Psoas muscle (tissue), 8 donors: ENCODE data around the gene CCL14. TPM values are rescaled to one million over a fixed set of nuclear protein-coding genes. Genes with fewer than 3 reads are reported as not detected.

Experiments used
- ATAC-seq, 4 donors: fragments of 200-7000 bp; cut with Tn5 transposase; one replicate each; pipeline ENCODE4 v1.9.1; 2020; ENCODE audit warnings: moderate library complexity in 3 of 4, mild to moderate bottlenecking in 2 of 4
- DNase-seq, 2 donors: peaks; one replicate each; pipeline ENCODE4 v3.0.0-alpha.2; 2020
- H3K27ac ChIP-seq: fragments of 200-600 bp; one replicate; pipeline ENCODE4 v1.8.0; 2022
- H3K27me3 ChIP-seq, 3 donors: fragments of 200-600 bp in 1 of 3; one replicate each; pipeline versions ENCODE4 v1.6.1 to v1.8.0; 2013 to 2022; ENCODE audit warnings: low read length in 2 of 3, mild to moderate bottlenecking in 2 of 3, moderate library complexity in 1 of 3; ENCODE audit not compliant: insufficient read depth in 3 of 3
- H3K36me3 ChIP-seq, 2 donors: fragments of 200-600 bp in 1 of 2; one replicate each; pipeline versions ENCODE4 v1.6.1 to v1.8.0; 2013 to 2022; ENCODE audit warnings: low read depth in 1 of 2, mild to moderate bottlenecking in 1 of 2, moderate library complexity in 1 of 2; ENCODE audit not compliant: insufficient read depth in 1 of 2
- H3K4me1 ChIP-seq: fragments of 200-600 bp; one replicate; pipeline ENCODE4 v1.8.0; 2022
- H3K4me3 ChIP-seq: fragments of 200-600 bp; one replicate; pipeline ENCODE4 v1.8.0; 2022; ENCODE audit warnings: mild to moderate bottlenecking
- H3K9me3 ChIP-seq: fragments of 200-600 bp; one replicate; pipeline ENCODE4 v1.8.0; 2022
- WGBS, 3 donors: extraction: QIAGEN DNeasy Blood & Tissue Kit; methylation state at CpG; one replicate each; pipeline versions ENCODE4 v1.1.6 to v1.1.7; 2013; 5-methylcytosine and 5-hydroxymethylcytosine counted together
- intact Hi-C, 2 donors: fragments of 100-400 bp; cut with DNase I; formaldehyde crosslinking; loops; one replicate each; pipeline versions ENCODE4 v1.11.0 to v1.14.2; 2022
- long read RNA-seq, 2 donors: library from polyadenylated mRNA; unstranded; transcript quantifications; one replicate each; pipeline ENCODE4 v2.0.0, GENCODE V29; 2021
- polyA plus RNA-seq, 3 donors: library from polyadenylated mRNA; stranded (reverse); fragments of 200-250 nt; gene quantifications; one replicate each; pipeline ENCODE4 v1.2.3, GENCODE V29; 2013
- total RNA-seq, 4 donors: library from RNA; stranded (reverse); fragmentation: NEBNext Ultra II Directional in 2 of 4; extraction: Animal tissue kit (Norgen Biotek cat#: 25700) in 2 of 4; gene quantifications; one replicate each; pipeline versions ENCODE4 v1.2.1 to v1.2.4, GENCODE V29; 2021 to 2023
- TF ChIP-seq, protein P1 (sequence below): fragments of 200-600 bp; IDR thresholded peaks from one replicate; pipeline ENCODE4 v1.8.0; 2022; ENCODE audit warnings: antibody characterized with exemption
- donor health status: healthy with polysubstance abuse.
- donor health status: DM: no; HTN: no; CAD: no; lungs with moderate emphysema.
- donor health status: Bipolar disorder and iron deficiency.
- donor health status: healthy.
- donor health status: DM: yes; HTN: yes; CAD: no.
- donor health status: DM: no; HTN: no; CAD: no.
- donor health status: DM: no; HTN: no; CAD: no.
- donor health status: DM: yes; HTN: yes; CAD: no.

The CCL14 gene
- 10 to 100 TPM in 2 of 4 donors, 1 to 10 TPM in 2; 4.2 to 13.1 (median 9.6) TPM for total RNA-seq
- 10 to 100 TPM; 10.8 to 42.2 (median 19.9) TPM for polyA plus RNA-seq
- long read RNA-seq, donor 1: 0 reads
- long read RNA-seq, donor 2, partial matches to known transcripts: 0 of 2 reads
- long read RNA-seq, donor 2, other reads (novel, unspliced or antisense): 0 of 2 reads

- H3K4me1 ChIP-seq: no peaks in the 10 kb centered on the region
- no peak within 1 kb of the TSS for H3K27ac ChIP-seq
- intact Hi-C loops: no loop called here
- WGBS, 3 donors: 44 to 75% (median 57%) methylated on average over 1 of the region's 1 CpG
- no peak for DNase-seq
- peaks cover 0 to 2% (median 0%) of the 10 kb centered on the region in 3 donors for H3K27me3 ChIP-seq
- no peaks in the 10 kb centered on the region for H3K36me3 ChIP-seq
- TF ChIP-seq, protein P1, sequence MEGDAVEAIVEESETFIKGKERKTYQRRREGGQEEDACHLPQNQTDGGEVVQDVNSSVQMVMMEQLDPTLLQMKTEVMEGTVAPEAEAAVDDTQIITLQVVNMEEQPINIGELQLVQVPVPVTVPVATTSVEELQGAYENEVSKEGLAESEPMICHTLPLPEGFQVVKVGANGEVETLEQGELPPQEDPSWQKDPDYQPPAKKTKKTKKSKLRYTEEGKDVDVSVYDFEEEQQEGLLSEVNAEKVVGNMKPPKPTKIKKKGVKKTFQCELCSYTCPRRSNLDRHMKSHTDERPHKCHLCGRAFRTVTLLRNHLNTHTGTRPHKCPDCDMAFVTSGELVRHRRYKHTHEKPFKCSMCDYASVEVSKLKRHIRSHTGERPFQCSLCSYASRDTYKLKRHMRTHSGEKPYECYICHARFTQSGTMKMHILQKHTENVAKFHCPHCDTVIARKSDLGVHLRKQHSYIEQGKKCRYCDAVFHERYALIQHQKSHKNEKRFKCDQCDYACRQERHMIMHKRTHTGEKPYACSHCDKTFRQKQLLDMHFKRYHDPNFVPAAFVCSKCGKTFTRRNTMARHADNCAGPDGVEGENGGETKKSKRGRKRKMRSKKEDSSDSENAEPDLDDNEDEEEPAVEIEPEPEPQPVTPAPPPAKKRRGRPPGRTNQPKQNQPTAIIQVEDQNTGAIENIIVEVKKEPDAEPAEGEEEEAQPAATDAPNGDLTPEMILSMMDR: no peak
- H3K4me3 ChIP-seq: peak within 1 kb of the TSS; percentile 2
- ATAC-seq: no peak
- H3K9me3 ChIP-seq: peaks cover 6% of the 10 kb centered on the region
Observed at GRCh38 chr17:35986643-35987042, at the start of gene CCL14. Gene CCL14, minus strand, starts transcription at chr17:35986729. Its CDS starts 80 bp downstream, at chr17:35986649.

- Histone ChIP-seq H3K27ac (no peak overlapping the region), H3K9me3 (no peaks in the 10 kb centered on the region), H3K36me3 (no peaks in the 10 kb centered on the region), H3K4me3 (no peak overlapping the region), H3K27me3 (peaks cover 0 to 2% (median 2%) of the 10 kb centered on the region in 3 donors), H3K4me1 (no peaks in the 10 kb centered on the region)
- intact Hi-C loops: no loop called here
- TF ChIP-seq, protein P1: no peak
- WGBS, 3 donors: 84 to 90% (median 88%) methylated on average over 4 of the region's 4 CpGs
- DNase-seq: no peak
- ATAC-seq: no peak
Observed at GRCh38 chr17:36036235-36036634, 49.7 kb upstream of the CCL14 start.

GRCh38 chr17:36034127-36034526, 47.6 kb upstream of the CCL14 start:
- TF ChIP-seq, protein P1: no peak
- peaks cover 0 to 2% (median 2%) of the 10 kb centered on the region in 3 donors for H3K27me3 ChIP-seq
- no peak overlapping the region for H3K27ac ChIP-seq
- intact Hi-C loops: no loop called here
- ATAC-seq: no peak
- DNase-seq: no peak
- WGBS, 3 donors: 57 to 59% (median 58%) methylated on average over 3 of the region's 3 CpGs
- H3K4me3 ChIP-seq: no peak overlapping the region
- no peaks in the 10 kb centered on the region for H3K4me1 ChIP-seq
- no peaks in the 10 kb centered on the region for H3K36me3 ChIP-seq
- no peaks in the 10 kb centered on the region for H3K9me3 ChIP-seq

- TF ChIP-seq, protein P1: no peak
- 82 to 87% (median 85%) methylated on average over 1 of the region's 1 CpG for WGBS, 3 donors
- ATAC-seq (no peak), DNase-seq (no peak)
- Histone ChIP-seq H3K9me3 (no peaks in the 10 kb centered on the region), H3K36me3 (no peaks in the 10 kb centered on the region), H3K4me1 (no peaks in the 10 kb centered on the region), H3K4me3 (no peak overlapping the region), H3K27ac (no peak overlapping the region), H3K27me3 (peaks cover 0 to 2% (median 0%) of the 10 kb centered on the region in 3 donors)
- intact Hi-C loops: no loop called here
Observed at GRCh38 chr17:36030956-36031355, 44.4 kb upstream of the CCL14 start.

DNA sequence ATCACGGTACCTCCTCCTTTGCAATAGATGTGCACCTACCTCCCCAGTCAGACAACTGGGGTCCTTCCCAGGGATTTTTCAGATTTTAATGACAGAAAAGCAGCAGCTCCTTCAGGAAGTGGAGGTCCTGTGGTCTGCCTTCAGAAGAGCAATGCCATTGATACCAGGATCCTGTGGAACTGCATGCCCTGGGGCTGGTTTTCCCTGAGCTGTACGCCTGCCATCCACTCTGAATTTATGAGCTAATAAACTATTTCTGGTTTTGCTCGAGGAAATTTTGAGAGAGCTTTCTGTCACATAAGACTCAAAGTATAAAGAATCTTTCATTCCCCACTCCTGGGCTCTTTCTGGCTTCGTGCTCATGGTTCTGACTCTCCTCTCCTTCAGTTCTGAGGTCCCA, 41.2 kb upstream of the CCL14 start:
- TF ChIP-seq, protein P1: no peak
- Histone ChIP-seq H3K27ac (no peak overlapping the region), H3K9me3 (no peaks in the 10 kb centered on the region), H3K36me3 (no peaks in the 10 kb centered on the region), H3K4me1 (no peaks in the 10 kb centered on the region), H3K27me3 (peaks cover 0 to 2% (median 0%) of the 10 kb centered on the region in 3 donors), H3K4me3 (no peak overlapping the region)
- intact Hi-C loops: no loop called here
- ATAC-seq: no peak
- no peak for DNase-seq
- 55 to 60% (median 59%) methylated on average over 4 of the region's 4 CpGs for WGBS, 3 donors
